Right renal pelvis (tissue), 4 donors: Measurements from ENCODE around the gene GPANK1. TPM values are rescaled to one million over a fixed set of nuclear protein-coding genes. Genes with fewer than 3 reads are reported as not detected.

ENCODE experiments used
- DNase-seq, 4 donors: peaks; one replicate each; pipeline ENCODE4 v3.0.0-alpha.2; 2013; ENCODE audit warnings: low read depth in 4 of 4, low spot score in 3 of 4, missing footprints in 1 of 4
- polyA plus RNA-seq, 4 donors: library from polyadenylated mRNA; unstranded; fragments of 120-200 nt; gene quantifications; one replicate each; pipeline ENCODE4 v1.2.1, GENCODE V29; 2013; ENCODE audit not compliant: insufficient read length in 4 of 4

GPANK1 gene
- polyA plus RNA-seq, 4 donors, result 25.6 to 28.8 (median 26.0) TPM

- no peak for DNase-seq
Measured at GRCh38 chr6:31663961-31664789, 622 bp downstream of the GPANK1 start.

GRCh38 chr6:31663126-31663960 lies 1.5 kb downstream of the GPANK1 start:
- DNase-seq, result no peak

DNA sequence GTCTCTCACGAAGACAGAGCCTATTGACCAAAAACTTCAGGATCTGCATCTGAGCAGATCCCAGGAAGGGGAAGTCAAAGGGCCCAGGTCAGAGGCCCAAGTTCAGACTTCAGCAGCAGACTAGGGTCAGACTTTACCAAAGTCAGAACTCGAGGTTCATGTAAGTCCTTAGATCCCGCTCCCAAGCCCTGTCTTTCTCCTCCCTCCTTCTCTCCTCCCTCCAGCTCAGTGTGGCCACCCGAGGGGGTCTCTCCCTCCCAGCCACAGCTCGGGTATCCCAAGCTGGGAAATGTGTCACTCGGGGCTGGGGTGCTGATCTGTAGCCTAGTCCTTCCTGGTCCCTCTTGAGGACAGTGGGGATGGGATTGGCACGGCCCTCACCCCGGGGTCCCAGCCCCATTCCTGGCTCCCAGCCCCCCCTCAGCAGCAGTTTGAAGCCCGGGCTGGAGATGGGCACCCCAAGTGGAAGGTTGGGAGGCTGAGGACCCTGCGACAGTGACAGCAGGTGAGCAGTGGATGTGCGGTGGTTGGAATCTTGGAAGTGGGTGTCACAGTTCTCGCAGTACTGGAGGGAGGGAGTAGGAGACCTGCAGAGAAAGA lies 2.6 kb downstream of the GPANK1 start:
- no peak for DNase-seq

GRCh38 chr6:31661262-31662123 lies 3.3 kb downstream of the GPANK1 start:
- DNase-seq, result no peak

DNA sequence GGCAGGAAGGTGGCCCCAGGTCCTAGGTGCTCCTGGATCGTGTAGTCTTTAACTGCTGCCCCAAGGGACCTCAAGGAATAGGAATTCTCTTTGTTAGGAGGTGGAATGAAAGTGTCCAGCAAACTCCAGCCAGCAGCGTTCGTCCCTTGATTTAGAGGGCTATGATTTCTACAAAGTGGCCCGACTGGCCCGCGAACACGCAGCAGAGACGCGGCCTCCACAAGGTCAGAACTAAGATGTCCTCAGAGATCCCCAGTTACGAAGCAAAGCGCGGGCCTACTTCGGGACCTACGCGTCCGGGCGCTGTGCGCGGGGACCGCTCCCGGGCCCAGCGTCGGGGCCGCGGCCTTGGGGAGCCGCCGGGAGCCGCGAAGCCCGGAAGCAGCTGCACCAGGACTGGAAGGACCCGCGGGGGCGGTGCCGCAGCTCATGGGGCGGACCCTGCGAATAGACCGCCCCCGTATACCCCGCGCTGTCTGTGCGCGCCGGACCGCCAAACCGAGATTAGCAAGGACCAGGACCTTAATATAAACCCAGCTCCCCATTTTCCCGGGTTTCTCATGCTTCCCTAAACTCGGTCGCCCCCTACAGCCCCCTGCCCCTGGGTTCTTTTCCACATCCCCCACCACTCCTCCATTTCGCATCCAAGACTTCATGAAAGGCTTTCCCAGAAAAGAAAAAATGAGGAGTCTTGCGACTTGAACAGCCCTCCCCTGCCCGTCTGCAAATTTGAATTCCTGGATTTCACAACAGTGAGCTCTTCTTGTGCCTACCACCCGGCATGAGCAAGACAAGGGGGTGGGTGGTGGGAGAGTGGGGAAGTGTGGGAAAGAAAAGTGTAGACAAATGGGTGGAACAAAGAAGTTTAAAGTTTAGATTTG lies 4.2 kb downstream of the GPANK1 start, which contains the start of gene C6orf47:
TSS of gene C6orf47 (minus strand) at position 398 of the 881 bp plus-strand sequence. CDS start 831 bp downstream, outside the sequence.
- DNase-seq, result peak in 1 of 4 donors; percentile 63

DNA sequence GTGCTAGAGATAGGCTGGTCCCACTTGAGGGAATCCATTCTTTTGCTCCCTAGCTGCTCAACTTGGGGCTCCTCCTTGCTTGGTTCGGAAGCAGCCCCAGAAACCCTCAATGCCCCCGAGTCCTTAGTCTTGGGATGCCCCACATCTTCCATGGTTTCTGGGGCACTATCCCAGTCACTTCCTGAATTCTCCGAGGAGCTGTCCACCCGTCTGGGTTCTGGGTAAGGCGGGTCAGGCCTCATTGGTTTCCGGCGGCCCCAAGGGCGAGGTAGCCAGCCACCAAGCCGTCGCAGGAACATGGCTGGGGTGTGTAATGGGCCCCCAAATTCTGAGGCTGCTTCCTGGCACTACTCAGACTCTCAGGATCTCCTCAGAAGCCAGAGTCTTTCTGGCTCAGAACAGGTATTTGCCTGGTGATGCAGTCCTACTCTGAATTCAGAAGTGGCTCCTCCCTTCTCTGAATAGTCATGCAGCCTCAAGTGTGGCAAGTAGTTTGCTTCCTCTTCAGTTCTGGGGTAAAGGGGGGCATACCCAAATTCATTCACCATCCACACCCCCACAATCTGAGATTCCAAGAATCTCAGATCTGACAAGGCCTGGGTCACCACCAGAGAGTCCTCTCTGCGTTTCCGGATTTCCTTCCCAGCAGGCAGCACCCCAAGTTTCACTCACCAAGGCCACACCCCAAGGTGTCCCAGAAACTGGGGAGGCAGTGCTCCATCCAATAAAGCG lies 5.0 kb downstream of the GPANK1 start:
- DNase-seq, result no peak

DNA sequence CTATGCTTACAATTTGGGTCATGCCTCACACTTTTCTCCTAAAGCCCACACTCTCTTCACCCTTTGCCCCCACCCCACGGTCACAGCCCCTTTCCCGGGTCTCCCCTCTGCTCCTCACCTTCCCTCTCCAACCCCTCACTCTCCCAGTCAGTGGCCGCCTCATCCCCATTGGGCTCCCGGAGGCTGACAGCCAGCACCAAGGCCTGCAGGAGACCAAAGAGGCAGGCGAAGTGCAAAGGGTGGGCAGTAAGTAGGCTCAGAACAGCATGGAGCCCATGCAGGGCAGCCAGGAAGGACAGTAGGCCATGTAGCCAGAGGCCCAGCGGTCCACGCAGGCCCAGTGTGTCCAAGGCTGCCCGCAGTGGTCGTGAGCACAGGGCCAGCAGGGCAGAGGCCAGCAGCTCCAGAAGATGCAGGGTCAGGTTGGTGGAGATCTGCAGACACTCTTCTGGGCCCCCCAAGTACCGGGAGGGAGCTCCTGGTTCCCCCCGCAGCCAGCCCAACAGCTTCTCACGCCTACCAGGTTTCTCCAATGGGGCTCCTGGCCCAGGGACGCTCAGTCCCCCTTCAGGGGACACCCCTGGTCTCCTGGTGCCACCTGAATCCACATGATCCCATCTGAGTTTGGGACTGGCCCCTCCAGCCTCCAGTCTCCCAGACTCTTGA lies 5.7 kb downstream of the GPANK1 start:
- no peak for DNase-seq

- DNase-seq, result no peak
Measured at GRCh38 chr6:31658158-31658688, 6.6 kb downstream of the GPANK1 start.

DNA sequence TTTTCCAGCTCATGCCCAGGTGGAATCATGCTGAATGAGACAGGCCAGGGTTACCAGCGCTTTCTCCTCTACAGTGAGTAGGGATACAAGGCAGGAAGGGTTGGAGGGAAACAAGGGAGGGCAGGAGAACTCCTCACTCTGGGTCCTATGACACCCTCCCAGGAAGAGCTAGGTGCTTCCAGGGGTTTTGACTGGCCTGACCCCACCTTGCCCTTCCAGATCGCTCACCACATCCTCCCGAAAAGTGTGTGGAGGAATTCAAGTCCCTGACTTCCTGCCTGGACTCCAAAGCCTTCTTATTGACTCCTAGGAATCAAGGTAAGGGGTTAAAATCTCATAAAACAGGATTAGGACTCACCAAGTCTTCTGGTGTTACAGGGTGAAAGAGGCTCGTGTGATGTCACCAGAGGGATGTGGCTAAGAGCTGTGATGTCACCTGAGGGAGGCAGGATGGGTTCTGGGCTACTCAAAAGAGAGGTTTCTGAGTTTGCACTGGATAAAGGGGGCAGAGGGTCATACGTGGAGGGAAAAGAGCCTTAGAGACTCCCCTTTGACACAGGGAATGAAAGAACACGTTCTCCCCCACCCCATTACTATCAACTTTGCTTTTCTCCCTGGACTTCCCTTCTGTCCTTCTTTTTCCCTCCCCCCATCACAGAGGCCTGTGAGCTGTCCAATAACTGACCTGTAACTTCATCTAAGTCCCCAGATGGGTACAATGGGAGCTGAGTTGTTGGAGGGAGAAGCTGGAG lies 7.2 kb downstream of the GPANK1 start:
- DNase-seq, result no peak

GRCh38 chr6:31655349-31656237 lies 9.2 kb downstream of the GPANK1 start, which contains the start of gene APOM:
APOM (plus strand) TSS chr6:31655894; CDS start chr6:31655967, 73 bp downstream.
- DNase-seq, result no peak

- DNase-seq, result no peak
Measured at GRCh38 chr6:31654574-31655348, 10.0 kb downstream of the GPANK1 start.

DNA sequence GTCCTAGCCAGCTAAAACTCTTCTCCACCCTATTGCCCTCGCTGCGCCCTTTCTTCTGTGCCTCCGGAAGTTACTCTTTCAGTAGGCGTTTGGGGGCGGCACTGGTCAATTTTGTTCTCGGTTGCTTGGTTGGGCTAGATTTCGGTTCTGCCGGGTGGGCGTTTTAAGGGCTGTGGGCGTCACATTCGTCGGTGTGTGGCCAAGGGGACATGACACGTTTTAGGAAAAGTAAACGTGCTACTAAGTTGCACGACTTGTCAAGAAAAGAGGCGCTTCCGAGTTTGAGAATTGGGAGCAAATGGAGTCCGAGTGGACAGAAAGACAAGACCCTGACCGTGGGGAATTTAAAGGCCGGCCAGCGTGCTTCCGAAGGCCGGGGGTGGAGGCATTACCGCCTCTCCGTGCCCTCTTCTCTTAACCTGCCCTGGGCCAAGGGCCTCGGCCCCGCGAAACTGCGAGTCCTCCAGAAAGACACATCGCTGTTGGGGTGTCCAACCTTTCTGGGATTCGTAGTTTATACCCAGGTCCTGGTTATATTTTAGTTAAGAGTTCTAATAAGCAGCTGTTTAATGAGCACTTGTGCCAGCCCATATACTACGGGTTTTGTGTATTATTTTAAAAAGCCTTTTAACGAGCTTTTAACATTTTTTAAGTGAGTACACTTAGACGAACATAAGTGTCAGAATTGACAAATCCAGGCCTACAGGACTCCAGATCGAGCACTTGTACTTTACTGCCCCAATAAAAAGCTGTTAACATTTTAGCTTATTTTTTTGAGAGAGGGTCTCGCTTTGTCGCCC lies 11.7 kb downstream of the GPANK1 start:
- DNase-seq, result no peak

GRCh38 chr6:31651602-31652191 lies 13.1 kb downstream of the GPANK1 start:
- DNase-seq, result peak in 1 of 4 donors; percentile 56

DNA sequence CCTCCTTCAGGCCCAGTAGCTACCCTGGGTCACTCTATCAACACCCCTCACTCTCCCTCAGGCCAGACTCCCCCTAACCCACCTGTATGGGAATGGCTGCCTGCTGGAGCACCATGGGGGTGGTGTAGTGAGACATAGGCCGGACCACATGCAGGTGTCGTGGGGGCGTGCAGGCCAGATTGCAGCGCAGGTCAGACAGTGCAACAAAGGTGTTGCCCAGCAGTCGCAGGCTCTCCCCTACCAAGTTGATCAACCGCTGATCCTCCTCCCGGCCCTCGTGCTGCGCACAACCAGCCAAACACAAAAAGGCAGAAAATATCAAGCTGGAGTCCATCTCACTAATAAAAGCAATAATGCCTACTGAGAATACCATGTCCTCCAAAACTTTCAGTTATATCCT lies 19.5 kb downstream of the GPANK1 start:
- DNase-seq, result no peak
